DOHH2 (cell line): Measurements from ENCODE around the gene STIP1.

Experiments
- EZH2phosphoT487 ChIP-seq: fragments of 200-600 bp; sonication (generic); IDR thresholded peaks from 2 replicates; pipeline ENCODE4 v1.6.1; 2017; ENCODE audit warnings: borderline replicate concordance, mild to moderate bottlenecking, antibody characterized with exemption, low read length, moderate library complexity, mixed read lengths
- TF ChIP-seq, protein P1 (sequence below): fragments of 200-600 bp; sonication (generic); IDR thresholded peaks from one replicate; pipeline ENCODE4 v1.5.1; 2014; ENCODE audit warnings: antibody characterized with exemption, mild to moderate bottlenecking, low read depth, low read length; ENCODE audit not compliant: poor library complexity, severe bottlenecking

DNA sequence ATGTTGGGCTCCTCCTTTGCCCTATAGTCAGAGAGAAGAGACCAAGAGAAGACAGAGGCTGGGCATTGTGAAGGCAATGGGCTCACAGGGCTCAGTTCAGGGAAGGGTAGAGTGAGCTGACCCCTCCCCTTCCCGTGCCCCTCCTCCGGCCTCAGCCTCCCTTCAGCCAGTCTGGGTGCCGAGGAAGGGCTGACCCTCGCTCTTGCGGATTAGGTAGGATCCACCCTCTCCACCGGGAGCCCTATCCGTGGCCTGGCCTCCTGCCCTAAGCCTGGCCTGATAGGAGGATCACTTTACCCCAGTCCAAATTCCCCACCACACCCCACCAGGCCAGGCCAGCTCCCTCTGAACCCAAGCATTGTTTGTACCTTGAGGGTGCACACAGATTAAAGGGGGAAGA lies 62.6 kb downstream of the STIP1 start:
- TF ChIP-seq, protein P1, sequence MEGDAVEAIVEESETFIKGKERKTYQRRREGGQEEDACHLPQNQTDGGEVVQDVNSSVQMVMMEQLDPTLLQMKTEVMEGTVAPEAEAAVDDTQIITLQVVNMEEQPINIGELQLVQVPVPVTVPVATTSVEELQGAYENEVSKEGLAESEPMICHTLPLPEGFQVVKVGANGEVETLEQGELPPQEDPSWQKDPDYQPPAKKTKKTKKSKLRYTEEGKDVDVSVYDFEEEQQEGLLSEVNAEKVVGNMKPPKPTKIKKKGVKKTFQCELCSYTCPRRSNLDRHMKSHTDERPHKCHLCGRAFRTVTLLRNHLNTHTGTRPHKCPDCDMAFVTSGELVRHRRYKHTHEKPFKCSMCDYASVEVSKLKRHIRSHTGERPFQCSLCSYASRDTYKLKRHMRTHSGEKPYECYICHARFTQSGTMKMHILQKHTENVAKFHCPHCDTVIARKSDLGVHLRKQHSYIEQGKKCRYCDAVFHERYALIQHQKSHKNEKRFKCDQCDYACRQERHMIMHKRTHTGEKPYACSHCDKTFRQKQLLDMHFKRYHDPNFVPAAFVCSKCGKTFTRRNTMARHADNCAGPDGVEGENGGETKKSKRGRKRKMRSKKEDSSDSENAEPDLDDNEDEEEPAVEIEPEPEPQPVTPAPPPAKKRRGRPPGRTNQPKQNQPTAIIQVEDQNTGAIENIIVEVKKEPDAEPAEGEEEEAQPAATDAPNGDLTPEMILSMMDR, result no peak
- no peak for TF ChIP-seq EZH2phosphoT487
